CD1c-positive myeloid dendritic cell (primary cell): ENCODE measurements around the gene CRTC1.

ENCODE experiments used
- DNase-seq: peaks from one replicate; pipeline ENCODE4 v3.0.0-alpha.2; 2016; ENCODE audit errors: extremely low spot score

CRTC1 gene

GRCh38 chr19:18683109-18683957 lies at the start of gene CRTC1:
TSS of gene CRTC1 (plus strand) at chr19:18683680. CDS start at chr19:18683703, 23 bp downstream.
- peak; percentile 92 for DNase-seq

DNA sequence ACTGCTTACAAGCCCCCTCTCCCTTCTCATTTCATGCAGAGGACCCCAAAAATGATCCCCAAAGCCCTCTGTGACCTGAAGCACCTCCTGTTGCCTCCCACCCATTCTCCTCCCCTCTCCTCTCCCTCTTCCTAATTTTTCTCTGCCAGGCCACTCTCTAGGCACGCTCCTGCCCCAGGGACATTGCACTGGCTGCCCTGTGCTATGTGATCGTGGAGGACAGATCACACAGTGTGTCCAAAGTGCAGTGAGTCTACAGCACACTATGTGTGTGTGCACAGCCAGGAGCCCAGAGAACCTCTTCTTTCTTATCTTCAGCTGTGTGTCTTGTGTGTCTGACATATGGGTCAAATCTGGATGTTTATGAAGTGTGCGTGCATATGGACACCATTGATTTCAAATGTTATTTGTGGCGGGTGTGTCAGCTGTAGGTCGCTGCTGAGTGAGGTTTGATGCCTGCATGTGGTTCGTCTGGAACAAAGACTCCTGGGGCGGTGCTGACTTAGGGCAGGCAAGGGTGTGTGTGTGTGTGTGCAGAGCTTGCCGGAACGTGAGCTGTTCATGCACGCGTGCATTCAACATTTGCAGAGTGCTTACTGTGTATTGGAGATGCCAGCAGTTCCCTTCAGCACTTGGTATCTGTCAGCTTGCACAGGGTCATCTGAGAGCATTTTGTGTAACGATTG lies 48.7 kb upstream of the CRTC1 start:
- DNase-seq, result no peak

GRCh38 chr19:18635831-18636182 lies 47.7 kb upstream of the CRTC1 start:
- DNase-seq, result no peak

DNA sequence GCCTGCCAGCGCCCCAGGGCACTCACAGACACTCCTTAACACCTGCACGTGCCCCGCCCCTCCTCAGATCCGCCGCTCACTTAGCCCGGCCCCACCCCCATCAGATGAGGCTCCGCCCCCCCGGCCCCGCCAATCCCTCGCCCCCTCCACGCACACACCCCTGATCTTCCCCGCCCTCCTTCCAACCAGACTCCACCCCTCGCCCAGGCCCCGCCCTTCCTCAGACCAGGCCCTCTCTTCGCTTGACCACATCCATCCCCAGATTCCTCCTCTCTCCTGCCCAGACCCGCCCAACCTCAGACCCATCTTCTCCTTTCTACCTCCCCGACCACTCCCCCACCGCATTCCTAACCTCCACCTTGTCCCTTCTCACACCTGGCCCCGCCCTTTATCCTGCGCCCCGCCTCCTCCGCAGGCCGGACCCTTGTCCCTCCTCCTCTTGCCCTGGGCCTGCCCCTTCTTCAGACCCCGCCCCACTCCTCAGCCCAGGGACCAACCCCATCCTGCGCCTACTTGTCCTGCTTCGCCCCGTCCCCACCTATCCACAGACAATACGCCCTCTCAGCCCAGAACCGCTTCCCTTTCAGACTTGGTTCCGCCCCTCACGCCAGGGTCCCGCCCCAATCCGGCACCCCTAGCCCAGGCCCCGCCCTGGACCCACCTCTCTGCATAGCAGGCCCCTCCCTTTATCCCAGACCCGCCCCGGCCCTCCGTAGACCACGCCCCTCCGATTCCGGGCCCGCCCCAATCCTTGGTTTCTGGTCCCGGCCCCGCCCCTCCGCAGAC lies 47.1 kb upstream of the CRTC1 start:
- peak; percentile 99 for DNase-seq

DNA sequence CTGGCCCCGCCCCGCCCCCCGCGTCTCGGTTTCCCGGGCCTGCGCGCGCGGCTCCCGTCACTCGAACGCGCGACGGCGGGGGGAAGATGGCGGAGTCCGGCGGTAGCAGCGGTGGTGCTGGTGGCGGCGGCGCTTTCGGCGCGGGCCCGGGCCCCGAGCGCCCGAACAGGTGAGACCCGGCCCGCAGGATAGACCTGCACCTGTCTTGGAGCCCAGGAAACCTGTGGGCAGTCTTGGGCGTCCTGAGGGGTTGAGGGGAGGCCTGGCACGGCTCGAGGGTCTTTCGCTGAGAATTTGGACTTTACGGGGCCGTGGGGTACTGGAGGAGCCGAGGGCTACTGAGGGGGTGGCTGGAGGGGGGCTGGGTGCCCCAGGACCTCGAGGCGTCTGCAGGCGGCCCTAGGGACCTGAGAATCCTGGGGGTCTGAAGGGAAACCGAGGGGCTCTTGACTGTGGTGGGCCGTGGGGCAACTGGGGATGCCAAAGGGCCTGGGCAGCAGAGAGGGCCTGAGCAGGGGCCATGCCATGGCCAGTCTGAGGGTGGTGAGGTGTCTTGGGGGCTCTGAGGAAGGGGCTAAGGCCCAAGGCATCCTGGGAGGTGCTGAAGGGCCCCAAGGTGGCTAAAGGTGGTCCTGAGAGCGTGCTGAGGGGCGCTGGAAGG lies 46.4 kb upstream of the CRTC1 start, which contains the start of gene KLHL26:
Gene KLHL26 (plus strand): TSS at position 60 of the 661 bp plus-strand sequence. CDS start 27 bp downstream, at position 87.
- DNase-seq, result no peak

- DNase-seq, result no peak
Measured at GRCh38 chr19:18637673-18638630, 45.5 kb upstream of the CRTC1 start.

DNA sequence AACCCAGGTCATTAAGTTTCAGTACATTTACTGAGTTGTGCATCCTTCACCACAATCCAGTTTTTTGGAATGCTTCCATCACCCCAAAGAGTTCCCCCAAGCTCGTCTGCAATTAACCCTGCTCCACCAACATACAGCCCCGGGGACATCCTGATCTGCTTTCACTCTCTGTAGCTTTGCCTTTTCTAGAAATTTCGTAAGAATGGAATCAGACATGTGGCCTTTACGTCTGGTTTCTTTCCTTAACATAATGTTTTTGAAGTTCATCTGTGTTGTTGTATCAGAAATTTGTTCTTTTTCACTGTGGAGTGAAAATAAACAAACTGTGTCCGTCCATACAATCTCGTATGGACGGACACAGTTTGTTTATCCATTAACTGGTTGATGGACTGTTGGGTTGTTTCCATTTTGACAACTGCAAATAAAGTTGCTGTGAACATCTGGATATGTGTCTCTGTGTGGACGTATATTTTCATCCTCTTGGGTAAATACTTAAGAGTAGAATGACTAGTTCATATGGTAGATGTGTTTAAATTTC lies 43.7 kb upstream of the CRTC1 start:
- no peak for DNase-seq

- DNase-seq, result peak; percentile 70
Measured at GRCh38 chr19:18644196-18645034, 39.1 kb upstream of the CRTC1 start.

DNA sequence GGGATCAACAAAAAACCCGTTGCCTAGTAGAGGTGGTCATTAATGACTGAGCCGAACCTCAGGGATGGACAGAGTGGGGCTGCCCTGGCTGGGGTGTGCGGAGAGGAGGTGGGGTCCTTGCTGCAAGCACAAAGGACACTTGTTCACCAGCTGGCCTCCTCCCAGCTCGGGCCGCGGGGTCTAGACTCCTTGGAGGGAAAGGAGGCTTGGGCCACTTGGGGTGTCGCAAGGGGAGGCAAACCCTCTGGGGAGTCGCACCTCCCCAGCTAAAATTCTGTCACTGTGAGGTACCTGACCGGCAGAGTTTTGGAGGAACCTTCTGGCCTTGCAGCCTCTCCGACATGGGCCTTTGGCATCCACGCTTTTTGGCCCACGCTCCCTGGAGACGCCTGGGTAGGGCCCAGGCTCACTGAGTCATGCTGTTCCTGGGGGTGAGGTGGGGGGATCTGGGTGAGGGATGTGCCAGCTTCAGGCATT lies 38.4 kb upstream of the CRTC1 start:
- no peak for DNase-seq

GRCh38 chr19:18646535-18647370 lies 36.7 kb upstream of the CRTC1 start:
- DNase-seq, result no peak

- no peak for DNase-seq
Measured at GRCh38 chr19:18647371-18647767, 36.1 kb upstream of the CRTC1 start.

- DNase-seq, result no peak
Measured at GRCh38 chr19:18647807-18648206, 35.7 kb upstream of the CRTC1 start.

DNA sequence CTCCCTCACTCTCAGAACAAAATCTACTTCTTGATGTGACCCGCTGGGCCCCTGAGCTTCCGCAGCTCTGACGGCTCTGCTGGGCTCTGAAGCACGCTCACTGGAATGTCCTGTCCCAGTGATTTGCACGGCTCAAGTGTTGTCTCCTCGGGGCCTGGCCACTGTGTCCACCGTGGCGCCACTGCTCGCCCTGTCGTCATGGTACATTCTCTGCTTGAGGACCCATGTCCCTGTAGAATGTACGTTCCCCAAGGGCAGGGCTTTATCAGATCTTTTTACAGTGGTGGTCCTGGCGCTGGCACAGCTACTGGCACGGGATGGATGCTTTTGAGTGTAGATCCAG lies 34.5 kb upstream of the CRTC1 start:
- DNase-seq, result no peak

GRCh38 chr19:18649371-18650020 lies 34.0 kb upstream of the CRTC1 start:
- peak; percentile 63 for DNase-seq

DNA sequence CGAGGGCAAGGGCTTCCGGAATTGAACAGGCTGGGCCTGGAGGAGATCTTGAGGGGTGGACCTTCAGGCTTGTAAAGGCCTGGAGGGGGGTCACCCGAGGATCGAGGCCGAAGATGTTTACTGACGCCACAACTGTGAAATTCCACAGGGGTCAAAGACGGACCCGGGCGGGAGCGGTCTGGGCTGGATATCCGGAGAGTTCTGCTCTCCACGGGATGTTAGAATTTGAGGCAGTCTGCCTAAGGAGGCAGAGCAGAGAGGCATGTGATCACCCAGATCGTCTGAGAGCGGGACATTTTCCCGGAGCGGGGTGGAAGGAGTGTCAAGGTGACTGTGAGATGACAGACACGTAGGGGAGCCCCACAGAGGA lies 33.5 kb upstream of the CRTC1 start:
- DNase-seq, result no peak

DNA sequence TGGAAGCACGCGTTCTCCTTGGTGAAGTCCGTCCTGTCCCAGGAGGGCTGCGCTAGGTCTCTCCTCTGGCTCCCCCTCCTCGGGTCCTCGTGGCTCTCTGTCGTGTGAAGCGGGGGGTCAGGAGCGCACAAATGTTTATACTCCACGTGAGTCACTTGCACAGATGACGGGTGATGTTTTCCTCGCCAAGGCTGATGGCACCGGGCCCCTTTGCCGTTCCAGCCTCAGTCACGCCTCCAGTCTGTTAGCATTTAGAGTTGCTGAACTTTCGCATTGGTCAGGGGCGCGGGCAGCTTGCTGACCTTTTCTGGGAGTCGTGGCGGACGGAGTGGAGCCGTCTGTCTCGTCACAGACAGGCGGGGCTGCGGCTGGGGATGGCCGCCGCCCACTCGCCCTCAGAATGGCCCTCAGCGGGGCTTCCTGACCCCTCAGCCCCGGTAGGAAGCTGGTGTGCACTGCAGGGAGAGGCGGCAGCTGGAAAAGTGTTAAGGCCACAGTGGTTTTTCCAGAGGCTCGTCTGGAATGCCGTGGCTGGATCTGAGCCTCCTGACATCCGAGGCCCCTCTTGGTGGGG lies 32.9 kb upstream of the CRTC1 start:
- no peak for DNase-seq

- no peak for DNase-seq
Measured at GRCh38 chr19:18651300-18651699, 32.2 kb upstream of the CRTC1 start.

- no peak for DNase-seq
Measured at GRCh38 chr19:18651733-18652132, 31.7 kb upstream of the CRTC1 start.
